ENCODE results near the gene TRIM47.

The TRIM47 gene, protein sequence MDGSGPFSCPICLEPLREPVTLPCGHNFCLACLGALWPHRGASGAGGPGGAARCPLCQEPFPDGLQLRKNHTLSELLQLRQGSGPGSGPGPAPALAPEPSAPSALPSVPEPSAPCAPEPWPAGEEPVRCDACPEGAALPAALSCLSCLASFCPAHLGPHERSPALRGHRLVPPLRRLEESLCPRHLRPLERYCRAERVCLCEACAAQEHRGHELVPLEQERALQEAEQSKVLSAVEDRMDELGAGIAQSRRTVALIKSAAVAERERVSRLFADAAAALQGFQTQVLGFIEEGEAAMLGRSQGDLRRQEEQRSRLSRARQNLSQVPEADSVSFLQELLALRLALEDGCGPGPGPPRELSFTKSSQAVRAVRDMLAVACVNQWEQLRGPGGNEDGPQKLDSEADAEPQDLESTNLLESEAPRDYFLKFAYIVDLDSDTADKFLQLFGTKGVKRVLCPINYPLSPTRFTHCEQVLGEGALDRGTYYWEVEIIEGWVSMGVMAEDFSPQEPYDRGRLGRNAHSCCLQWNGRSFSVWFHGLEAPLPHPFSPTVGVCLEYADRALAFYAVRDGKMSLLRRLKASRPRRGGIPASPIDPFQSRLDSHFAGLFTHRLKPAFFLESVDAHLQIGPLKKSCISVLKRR

DNA sequence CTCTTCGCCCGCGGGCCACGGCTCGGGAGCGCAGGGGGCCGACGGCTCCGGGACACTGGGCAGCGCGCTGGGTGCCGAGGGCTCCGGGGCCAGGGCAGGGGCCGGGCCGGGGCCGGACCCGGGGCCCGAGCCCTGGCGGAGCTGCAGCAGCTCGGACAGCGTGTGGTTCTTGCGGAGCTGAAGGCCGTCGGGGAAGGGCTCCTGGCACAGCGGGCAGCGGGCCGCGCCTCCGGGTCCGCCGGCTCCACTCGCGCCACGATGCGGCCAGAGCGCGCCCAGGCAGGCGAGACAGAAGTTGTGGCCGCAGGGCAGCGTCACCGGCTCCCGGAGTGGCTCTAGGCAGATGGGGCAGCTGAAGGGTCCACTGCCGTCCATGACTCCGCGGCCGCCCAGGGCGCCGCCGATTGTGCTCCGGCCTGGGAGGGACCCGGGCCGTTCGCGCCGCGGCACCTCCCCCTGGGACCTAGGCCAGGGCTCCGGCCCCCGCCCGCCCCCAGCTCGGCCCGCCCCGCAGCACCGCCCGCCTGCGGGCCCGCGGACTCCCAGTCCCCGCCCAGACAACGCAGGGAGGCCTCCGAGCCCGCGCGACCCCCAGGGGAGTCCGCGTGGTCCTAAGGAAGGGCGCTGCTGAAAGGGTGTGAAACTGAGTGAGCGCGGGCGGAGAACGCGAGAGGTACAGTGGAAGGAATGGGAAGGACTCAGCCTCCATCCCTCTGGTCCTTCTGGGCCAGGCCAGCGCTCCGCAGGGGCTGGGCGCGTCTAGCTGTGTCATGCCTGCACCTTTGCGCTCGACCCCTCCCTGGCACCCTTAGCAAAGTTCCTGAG lies at the start of gene TRIM47:
TRIM47 (minus strand) TSS at position 408 of the 825 bp plus-strand sequence; CDS start at position 375, 33 bp downstream.
- no peaks in the 10 kb centered on the region for H3K9me3 Mint-ChIP-seq

GRCh38 chr17:75927286-75927922 lies 49.0 kb upstream of the TRIM47 start:
- Mint-ChIP-seq H3K27ac (no peak overlapping the region), H3K27me3 (ENCODE audit: low read depth) (no peaks in the 10 kb centered on the region), H3K4me3 (no peak overlapping the region), H3K9me3 (no peaks in the 10 kb centered on the region), H3K4me1 (no peaks in the 10 kb centered on the region), H3K36me3 (ENCODE audit: low read depth) (peaks cover 5% of the 10 kb centered on the region)
- TF ChIP-seq, protein P1, sequence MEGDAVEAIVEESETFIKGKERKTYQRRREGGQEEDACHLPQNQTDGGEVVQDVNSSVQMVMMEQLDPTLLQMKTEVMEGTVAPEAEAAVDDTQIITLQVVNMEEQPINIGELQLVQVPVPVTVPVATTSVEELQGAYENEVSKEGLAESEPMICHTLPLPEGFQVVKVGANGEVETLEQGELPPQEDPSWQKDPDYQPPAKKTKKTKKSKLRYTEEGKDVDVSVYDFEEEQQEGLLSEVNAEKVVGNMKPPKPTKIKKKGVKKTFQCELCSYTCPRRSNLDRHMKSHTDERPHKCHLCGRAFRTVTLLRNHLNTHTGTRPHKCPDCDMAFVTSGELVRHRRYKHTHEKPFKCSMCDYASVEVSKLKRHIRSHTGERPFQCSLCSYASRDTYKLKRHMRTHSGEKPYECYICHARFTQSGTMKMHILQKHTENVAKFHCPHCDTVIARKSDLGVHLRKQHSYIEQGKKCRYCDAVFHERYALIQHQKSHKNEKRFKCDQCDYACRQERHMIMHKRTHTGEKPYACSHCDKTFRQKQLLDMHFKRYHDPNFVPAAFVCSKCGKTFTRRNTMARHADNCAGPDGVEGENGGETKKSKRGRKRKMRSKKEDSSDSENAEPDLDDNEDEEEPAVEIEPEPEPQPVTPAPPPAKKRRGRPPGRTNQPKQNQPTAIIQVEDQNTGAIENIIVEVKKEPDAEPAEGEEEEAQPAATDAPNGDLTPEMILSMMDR (IDR thresholded peaks at IDR 0.05; ENCODE audit: unreplicated experiment in 3 of 3), result peak in 1 of 3 experiments; percentile 31

More for the DNA sequence above, at the start of gene TRIM47:
- Mint-ChIP-seq H3K4me1 (peaks cover 14% of the 10 kb centered on the region), H3K4me3 (peak within 1 kb of the TSS; percentile 76 to 92 (median 83)), H3K36me3 (ENCODE audit: low read depth) (no peaks in the 10 kb centered on the region), H3K27me3 (ENCODE audit: low read depth) (peaks cover 45% of the 10 kb centered on the region), H3K27ac (peak within 1 kb of the TSS; percentile 36 to 89 (median 84))
- TF ChIP-seq, protein P1 (IDR thresholded peaks at IDR 0.05; ENCODE audit: unreplicated experiment in 3 of 3), result no peak

DNA sequence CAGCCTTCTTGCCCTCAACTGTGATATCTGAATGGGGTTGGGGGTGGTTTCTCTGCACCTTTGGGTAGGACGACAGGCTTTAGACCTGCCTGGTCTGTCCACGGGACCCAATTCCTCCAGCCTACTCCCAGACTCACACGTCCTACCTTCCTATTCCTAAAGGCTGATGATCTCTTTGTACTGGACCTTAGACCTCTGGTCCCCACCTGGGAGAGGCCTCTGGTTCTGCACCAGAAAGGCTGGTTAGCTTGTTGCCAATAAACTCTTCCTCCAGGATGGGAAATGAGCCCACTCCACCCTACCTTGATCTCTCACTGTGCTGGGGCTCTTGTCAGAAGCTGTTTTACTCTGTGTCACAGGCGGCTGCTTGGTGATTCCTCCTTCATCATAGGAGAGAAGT lies 48.1 kb upstream of the TRIM47 start:
- Mint-ChIP-seq H3K36me3 (ENCODE audit: low read depth) (peaks cover 5% of the 10 kb centered on the region), H3K27ac (no peak overlapping the region), H3K4me1 (no peaks in the 10 kb centered on the region), H3K9me3 (no peaks in the 10 kb centered on the region), H3K4me3 (no peak overlapping the region), H3K27me3 (ENCODE audit: low read depth) (no peaks in the 10 kb centered on the region)
- TF ChIP-seq, protein P1 (IDR thresholded peaks at IDR 0.05; ENCODE audit: unreplicated experiment in 3 of 3), result no peak

GRCh38 chr17:75925912-75926311 lies 47.5 kb upstream of the TRIM47 start:
- Mint-ChIP-seq H3K4me1 (no peaks in the 10 kb centered on the region), H3K9me3 (no peaks in the 10 kb centered on the region), H3K27me3 (ENCODE audit: low read depth) (no peaks in the 10 kb centered on the region), H3K4me3 (no peak overlapping the region), H3K27ac (no peak overlapping the region), H3K36me3 (ENCODE audit: low read depth) (peaks cover 5% of the 10 kb centered on the region)
- TF ChIP-seq, protein P1 (IDR thresholded peaks at IDR 0.05; ENCODE audit: unreplicated experiment in 3 of 3), result no peak

DNA sequence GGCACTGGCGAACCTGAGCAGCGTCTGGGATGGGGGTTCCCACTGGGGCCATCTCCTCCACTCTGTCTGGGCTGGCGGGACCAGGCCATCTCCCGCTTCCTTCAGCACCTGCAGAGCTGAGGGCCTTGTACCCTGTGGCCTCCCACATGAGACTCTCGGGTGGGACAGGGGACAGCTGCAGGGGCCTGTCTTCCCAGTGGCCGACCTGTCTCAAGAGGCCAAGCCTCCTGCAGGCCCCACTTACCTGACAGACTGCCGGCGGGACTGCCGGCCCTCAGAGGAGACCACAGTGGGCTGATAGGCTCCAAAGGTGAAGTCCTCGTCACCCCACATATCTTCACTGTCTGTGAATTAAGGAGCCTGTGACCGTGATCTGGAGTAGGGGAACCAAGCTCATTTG lies 46.7 kb upstream of the TRIM47 start:
- H3K4me3 Mint-ChIP-seq, result no peak overlapping the region
- H3K4me1 Mint-ChIP-seq, result no peaks in the 10 kb centered on the region
- no peaks in the 10 kb centered on the region for H3K27me3 Mint-ChIP-seq (ENCODE audit: low read depth)
- TF ChIP-seq, protein P1 (IDR thresholded peaks at IDR 0.05; ENCODE audit: unreplicated experiment in 3 of 3), result no peak
- no peaks in the 10 kb centered on the region for H3K9me3 Mint-ChIP-seq
- peaks cover 5% of the 10 kb centered on the region for H3K36me3 Mint-ChIP-seq (ENCODE audit: low read depth)
- H3K27ac Mint-ChIP-seq, result no peak overlapping the region
